GM10847 (cell line): Measurements from ENCODE around the gene TLK1.

Source experiments
- POLR2A ChIP-seq: IDR thresholded peaks from 2 replicates; pipeline ENCODE4 v1.6.1; 2011; ENCODE audit not compliant: insufficient read length; ENCODE audit errors: extremely low read depth

The TLK1 gene

DNA sequence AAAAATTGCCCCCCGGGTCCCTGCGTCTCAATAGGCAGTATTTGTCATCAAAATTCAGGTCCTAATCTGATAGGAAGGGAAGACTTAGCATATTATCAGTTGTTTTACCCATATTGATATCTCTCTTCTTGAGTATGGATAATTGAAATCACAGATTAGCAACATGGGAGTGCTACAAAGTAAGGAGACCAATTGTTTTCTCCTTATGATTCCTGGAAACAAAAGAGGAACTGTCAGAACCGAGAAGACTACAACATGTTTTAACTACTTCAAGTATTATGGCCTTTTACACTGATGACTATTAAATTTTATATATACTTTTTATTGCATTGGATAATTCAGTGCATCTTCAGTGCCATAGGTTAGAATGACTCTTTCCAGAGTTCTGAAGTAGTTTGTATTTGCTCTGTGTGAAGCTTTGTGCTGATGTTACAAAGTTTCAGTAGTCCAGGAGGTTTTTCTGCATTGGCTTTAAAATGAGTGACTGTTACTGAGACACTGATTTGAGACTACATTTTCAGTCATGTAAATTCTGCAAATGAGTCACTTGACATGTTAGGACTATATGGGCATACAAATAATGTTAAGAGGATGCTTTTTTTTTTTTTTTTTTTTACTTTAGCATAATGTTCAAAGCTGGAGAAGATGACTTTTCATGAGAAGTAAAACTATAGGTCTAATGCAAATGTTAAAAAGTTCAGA is 19.7 kb upstream of the TLK1 start:
- no peak for TF ChIP-seq POLR2A

- no peak for TF ChIP-seq POLR2A
Measured at GRCh38 chr2:171178993-171179392, 18.3 kb upstream of the TLK1 start.

- no peak for TF ChIP-seq POLR2A
Measured at GRCh38 chr2:171176516-171176915, 15.8 kb upstream of the TLK1 start.

GRCh38 chr2:171174075-171174474 is 13.4 kb upstream of the TLK1 start:
- TF ChIP-seq POLR2A: no peak

- no peak for TF ChIP-seq POLR2A
Measured at GRCh38 chr2:171173087-171173486, 12.4 kb upstream of the TLK1 start.

GRCh38 chr2:171171808-171172207 is 11.1 kb upstream of the TLK1 start:
- no peak for TF ChIP-seq POLR2A

GRCh38 chr2:171169839-171170238 is 9.1 kb upstream of the TLK1 start:
- TF ChIP-seq POLR2A: no peak

GRCh38 chr2:171169333-171169732 is 8.6 kb upstream of the TLK1 start:
- TF ChIP-seq POLR2A: no peak

- TF ChIP-seq POLR2A: no peak
Measured at GRCh38 chr2:171167352-171167997, 6.8 kb upstream of the TLK1 start.

DNA sequence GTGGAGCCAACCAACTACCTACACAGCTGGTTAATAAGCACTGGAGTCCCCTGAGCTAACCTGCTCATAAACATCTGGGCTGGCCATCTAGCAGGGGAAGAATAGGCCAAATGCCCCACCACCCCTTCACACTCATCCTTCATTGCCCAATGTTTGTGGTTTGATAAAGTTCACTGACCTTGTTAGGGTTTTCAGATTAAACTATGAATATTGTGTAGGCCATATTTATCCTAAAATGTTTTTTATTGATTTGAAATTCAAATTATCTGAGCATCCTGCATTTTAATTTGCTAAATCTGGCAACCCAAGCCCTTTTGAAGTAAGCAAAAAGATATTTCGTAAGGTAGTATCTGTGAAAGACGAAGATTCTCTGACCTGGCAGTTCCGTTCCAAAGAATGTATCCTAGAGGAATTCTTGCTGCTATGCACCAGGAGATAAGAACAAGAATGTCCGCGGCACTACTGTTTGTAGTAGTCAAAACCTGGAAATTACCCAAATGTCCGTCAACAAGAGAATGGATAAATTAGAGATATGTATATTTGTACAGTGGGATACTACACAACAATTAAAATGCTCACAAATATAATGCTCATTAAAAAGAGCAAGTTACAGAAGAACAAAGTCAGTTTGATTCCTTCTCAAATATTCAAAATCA is 5.8 kb upstream of the TLK1 start:
- TF ChIP-seq POLR2A: no peak

- TF ChIP-seq POLR2A: no peak
Measured at GRCh38 chr2:171165967-171166327, 5.3 kb upstream of the TLK1 start.

GRCh38 chr2:171163261-171163660 is 2.6 kb upstream of the TLK1 start:
- TF ChIP-seq POLR2A: no peak

GRCh38 chr2:171160956-171161740 is 455 bp upstream of the TLK1 start:
- TF ChIP-seq POLR2A: no peak

GRCh38 chr2:171159372-171160118 is 1.1 kb downstream of the TLK1 start:
- peak; percentile 14 for TF ChIP-seq POLR2A

GRCh38 chr2:171158790-171159371 is 1.8 kb downstream of the TLK1 start:
- no peak for TF ChIP-seq POLR2A
